Stimulated activated CD8-positive, alpha-beta memory T cell treated with anti-CD3 and anti-CD28 coated beads, Interleukin-15, amount 100 ng/mL, for 4 hours (primary cell): Measurements from ENCODE around the gene SHLD1.

Experiments
- DNase-seq, 2 donors: peaks; one replicate each; pipeline ENCODE4 v3.0.0-alpha.2; 2020; ENCODE audit warnings: low read depth in 2 of 2

Gene SHLD1

GRCh38 chr20:5820738-5821137, 70.5 kb downstream of the SHLD1 start:
- DNase-seq = no peak

DNA sequence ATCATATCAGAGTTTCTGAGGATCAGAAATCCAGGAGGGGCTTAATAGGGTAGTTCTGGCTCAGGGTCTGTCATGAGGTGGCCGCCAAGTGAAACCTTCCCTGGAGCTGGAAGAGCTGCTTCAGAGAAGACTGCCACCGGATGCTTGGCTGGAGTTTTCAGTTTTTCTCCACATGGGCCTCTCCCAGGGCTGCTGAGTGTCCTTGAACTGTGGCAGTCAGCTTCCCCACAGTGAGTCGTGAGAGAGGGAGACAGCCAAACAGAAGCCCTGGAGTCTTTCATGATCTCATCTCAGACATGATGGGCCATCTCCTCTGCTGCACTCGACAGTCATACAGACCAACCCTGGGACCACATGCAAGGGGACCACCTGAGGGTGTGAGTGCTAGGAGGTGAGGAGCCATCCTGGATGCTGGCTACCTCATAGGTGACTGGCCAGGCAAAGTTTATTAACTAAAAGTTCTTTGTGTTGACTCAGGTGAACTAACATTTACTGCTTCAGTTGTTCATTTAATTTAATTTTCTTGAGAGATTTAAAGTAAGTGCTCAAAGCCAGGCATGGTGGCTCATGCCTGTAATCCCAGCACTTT, 71.5 kb downstream of the SHLD1 start:
- DNase-seq = no peak

- no peak for DNase-seq
Measured at GRCh38 chr20:5822569-5822968, 72.4 kb downstream of the SHLD1 start.

GRCh38 chr20:5825130-5825719, 75.0 kb downstream of the SHLD1 start:
- DNase-seq = no peak

DNA sequence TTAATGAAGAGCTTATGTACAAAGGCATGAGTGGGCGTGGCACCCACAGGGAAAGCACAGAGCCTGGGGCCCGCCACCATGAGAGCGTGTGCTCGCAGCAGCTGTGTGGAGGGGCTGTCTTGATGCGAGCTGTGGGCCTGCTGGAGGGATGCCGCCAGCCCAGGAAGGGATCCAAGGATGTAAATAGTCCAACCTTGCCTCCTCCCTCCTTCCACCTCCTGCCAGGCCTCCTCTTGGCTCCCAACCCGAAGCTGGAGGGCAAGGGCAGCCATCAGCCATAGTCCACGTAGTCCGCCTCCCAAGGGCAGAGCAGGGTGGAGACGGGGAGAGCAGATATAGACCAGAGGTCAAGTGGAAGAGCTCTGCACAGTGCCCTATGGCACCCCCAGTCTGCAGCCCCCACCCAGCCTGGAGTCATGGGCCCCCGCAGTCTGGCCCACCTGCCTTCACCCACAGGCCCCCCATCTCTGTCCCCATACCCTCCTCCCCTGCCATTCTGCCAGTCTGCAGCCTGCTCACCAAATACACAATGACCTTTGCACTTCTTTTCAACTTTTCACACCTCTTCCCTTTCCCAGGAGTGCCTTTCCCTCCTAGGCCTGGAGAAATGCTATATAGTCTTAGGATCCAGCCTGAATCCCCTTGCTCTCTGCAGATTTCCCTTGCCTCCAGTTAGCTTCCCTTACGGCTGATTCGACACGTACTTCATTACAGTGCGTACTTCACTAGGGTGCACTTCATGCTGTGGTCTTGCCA, 77.1 kb downstream of the SHLD1 start:
- DNase-seq = no peak

DNA sequence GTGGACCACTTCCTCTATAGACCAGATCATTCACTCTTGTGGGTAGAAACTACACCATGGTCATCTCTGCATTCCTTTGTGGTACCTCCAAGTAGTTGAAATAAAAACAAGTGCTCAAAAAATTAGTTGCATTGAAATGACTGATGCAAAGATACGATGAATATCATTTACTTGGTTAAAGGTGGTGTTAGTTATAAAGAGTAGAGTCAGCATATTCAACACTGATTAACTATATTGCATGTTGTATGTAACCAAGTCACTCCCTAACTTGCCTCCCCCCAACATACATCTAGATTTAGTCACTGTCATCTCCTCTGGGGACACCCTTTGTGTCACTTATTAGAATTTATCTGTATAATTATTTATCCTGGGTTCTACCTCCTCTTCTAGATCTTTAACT, 77.7 kb downstream of the SHLD1 start:
- no peak for DNase-seq

DNA sequence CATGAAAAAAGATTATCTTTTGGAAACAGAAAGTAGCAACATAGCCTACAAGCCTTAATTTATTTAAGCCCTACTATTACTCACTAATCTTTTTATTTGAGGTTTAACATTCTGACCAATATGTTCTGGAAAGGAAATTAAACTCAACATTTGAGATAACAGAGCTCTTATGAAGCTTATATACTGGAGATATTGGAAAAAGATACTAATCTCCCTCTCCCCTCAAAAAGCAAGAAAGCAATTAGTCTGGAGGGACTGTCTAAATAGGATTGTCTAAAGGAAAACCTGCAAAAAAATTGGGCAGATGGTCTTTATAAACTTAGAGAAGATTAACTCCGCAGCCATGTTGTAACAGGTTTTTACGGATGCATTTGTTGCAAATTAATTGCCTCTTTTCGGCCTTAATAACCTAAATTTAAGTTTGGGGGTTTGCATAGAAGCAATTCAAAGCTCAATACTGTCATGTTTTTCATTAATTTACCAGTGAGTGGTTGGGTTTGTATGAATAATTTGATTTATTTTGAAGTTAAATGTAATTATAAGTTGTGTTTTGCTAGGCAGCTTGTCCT, 79.1 kb downstream of the SHLD1 start:
- DNase-seq = no peak

GRCh38 chr20:5831539-5832237, 81.5 kb downstream of the SHLD1 start:
- DNase-seq = no peak

GRCh38 chr20:5833309-5833941, 83.2 kb downstream of the SHLD1 start:
- DNase-seq = no peak

DNA sequence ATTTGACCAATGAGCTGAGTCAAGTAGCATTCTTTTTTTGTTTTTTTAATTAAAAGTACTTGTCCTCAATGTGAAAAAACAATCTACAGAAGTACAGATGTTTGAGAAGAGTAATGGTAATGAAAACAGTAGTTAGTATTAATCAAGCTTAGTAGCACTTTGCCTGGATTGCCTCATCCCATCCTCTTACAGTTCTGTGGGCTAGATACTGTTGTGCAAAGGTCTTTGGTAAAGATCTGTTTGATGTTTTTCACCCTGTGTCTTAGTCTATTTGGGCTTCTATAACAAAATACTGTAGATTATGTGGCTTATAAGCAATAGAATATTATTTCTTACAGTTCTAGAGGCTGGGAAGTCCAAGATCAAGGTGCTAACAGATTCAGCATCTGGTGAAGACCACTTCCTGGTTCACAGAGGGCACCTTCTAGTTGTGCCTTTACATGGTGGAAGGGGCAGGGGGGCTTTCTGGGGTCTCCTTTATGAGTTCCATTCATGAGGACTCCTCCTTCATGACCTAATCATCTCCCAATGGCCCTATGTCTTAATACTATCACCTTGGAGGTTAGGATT, 84.3 kb downstream of the SHLD1 start:
- DNase-seq = no peak

DNA sequence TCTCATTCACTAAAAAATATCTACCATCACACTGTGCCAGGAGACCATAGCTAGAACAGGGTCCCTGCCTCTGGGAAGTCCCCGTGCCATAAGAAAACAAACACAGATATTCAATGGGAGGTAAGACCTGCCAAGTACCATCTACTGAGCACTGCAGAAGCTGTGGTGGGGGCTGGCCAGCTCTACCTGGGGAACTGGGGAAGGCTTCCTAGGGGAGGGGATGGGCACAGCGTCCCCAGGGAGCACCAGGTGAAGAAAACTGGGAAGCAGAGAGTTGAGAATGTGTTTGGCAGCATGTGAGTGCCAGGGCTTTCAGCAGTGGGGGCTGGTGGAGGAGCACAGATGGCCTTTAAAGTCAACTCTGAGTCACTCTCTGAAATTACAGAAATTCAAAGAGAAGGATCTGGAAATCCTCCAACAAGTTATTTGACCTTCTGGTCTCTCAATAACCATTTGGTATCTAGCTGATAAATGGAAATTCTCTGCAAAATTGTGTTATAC, 85.2 kb downstream of the SHLD1 start:
- no peak for DNase-seq

DNA sequence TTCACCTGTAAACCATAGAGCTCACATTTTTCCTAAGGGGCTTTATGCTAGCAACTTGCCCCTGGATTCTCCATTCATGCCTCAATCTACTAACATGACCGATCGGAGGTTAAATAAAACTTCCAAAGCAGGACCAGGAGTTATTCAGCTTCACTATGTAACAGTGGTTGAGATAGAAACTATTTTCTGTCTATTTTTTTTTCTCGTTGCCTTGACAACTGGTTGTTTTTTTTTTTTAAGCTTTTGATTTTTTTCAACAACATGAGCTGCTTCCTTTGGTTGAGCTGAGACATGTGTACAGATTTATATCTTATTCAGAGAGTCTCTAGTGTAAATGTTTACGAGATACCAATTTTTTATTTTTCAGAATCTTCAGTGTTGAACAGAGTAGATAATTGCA, 85.7 kb downstream of the SHLD1 start:
- no peak for DNase-seq

DNA sequence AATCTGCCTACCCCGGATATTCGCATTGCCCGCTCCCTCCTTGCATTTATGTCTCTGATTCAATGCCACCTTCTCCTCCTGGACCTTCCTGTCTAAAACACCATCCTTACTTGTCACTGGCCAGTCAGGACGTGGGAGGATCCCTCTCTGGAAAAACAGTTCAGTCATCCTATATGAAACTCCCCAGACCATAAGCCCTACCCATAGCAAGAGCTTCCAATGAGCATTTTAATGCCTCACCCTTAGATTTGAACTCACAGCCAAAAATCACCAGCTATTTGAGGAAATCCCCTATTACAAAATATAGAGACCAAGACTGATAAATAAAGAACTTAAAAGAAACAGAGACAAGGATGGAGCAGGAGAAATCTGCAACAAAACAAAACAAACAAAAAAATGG, 86.4 kb downstream of the SHLD1 start:
- DNase-seq = no peak

DNA sequence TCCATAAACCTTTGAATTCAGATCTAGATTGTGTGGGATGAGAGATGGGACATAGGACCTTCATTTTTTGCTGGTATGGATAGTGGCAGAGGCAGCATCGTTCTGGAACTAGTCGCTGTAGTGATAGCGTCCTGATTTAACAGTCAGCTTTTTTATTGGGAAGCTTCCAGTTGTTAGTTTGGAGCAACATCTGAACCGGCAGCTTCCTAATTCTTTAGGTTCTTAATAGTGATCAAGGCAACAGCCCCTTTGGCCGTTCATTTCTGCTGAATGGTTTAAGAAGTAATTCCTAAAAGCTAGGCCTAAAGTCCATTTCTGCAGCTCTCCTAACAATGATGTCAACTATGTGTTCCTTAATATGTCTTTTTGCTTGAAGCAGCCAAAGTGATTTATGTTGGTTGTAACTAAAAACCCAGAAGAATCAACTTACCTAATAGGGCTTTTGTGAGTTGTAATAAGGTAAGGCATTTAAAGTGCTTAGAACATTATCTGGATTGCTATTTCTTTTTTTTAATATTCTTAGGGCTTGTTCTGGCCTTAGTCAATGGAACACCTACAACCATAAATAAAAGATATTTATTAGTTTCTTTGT, 90.3 kb downstream of the SHLD1 start:
- DNase-seq = no peak

DNA sequence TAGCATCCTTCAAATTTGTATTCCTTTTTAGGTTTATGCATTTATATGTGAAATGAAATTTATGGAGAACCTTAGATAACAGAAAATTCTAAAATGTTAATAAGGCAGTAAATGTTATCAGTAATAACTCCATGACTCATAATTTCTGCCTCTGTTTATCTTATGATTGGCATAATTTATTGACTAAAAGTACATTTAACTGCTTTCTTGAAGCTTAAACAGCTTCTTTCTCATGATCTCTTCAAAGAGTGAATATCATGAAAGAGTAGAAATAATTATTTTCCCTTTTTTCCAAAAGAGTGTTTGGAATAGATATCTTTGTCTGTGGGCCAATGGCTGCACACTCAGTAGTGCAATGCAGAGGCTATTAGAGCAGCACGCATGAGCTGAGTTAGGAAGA, 91.3 kb downstream of the SHLD1 start:
- no peak for DNase-seq

DNA sequence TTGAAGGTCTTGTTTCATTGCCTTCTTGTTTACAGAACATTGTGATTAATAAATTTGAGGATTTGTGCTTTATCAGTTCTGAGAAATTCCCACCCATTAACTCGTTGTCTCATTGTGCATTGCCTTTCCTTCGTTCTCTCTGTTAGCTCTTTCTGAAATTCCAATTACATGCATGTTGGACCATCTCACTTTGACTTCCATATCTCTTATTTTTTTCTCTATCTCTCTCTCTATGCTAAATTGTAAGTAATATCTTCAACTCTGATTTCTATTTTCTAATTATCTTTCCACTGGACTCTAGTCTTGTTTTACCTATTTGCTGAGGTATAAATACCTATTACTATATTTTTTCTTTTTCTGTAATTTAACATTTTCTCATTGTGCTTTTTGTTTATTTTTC, 92.3 kb downstream of the SHLD1 start:
- no peak for DNase-seq

DNA sequence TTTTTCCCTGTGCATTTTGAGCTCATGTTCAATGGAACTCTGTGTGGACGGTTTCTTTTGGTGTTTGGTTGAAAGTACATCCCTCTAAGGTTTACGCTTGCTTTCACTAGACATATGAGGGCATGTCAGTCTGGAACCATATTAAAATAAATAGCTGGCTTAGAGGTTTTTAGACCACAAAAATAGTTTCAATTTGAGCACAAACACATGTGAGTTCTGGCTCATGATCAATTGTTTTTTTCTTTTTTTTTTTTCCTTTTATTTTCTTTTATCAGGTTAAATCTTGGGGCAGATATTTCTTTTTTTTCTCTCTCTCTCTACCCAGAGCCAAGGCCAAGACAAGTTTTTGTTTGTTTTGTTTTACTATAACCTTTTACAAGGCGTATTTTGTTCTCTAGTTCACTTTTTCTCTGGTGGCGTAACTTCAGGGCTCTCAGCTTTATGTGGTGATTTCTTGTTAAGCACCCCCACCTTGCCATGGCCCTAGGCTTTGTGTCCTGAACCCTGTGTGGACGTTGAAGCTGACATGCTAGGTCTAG, 92.9 kb downstream of the SHLD1 start:
- no peak for DNase-seq

GRCh38 chr20:5844063-5844681, 94.0 kb downstream of the SHLD1 start:
- DNase-seq = peak; percentile 22 to 48

DNA sequence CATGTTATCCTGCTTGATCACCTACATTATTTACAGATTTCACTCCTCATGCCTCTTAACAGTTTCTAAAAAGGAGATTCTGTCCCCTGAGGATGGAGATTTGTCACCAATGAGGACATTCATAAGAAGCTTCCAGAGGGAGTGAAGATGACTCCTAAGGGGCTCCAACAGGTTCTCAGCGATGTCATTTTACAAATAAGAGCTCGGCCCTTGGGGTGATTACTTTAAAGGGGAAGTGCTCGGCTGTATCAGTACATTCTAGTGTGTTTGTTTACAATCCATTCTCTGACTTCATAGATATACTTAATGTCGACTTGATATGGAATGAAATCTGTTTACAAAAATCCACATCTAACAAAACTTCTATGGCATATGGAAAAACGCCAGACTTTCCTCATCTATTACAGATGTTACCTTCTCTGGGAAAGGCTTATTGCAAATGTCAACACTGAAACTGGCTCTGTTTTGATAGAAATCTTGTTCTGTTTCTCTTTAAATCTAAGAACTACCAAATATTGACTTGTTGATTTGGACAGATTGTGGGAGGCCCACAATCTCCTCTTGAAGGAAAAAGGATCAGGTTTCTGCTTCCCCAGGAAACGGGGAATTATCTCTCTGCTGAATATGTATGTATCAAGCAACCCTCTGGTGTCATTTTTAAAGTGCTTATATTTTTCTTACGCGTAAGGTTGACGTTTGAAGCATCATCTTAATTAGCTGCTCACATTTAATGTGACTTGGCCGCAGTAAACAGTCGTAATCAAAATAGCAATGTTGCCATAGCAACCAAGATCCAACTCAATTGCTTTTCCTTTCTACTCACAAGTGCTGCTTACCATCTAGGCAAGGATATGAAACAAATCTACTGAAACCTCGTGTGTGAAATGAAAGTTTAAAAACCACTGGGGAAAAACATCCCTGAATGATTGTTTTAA, 95.7 kb downstream of the SHLD1 start:
- DNase-seq = no peak
